DND-41 (cell line): ENCODE measurements around the gene ZBTB11.

ENCODE experiments used
- ATAC-seq: fragments of 200-7000 bp; cut with Tn5 transposase; 3 replicates; pipeline ENCODE4 v1.9.1; 2021; ENCODE audit warnings: low read depth; ENCODE audit not compliant: insufficient read depth
- DNase-seq: peaks from one replicate; pipeline ENCODE4 v3.0.0-alpha.2; 2020
- H2AFZ ChIP-seq: 2 replicates; pipeline ENCODE4 v1.6.0; 2012; ENCODE audit warnings: low read depth, low read length
- H3K27ac ChIP-seq: 2 replicates; pipeline ENCODE4 v1.5.1; 2012; ENCODE audit warnings: low read length, inconsistent platforms
- H3K27me3 ChIP-seq: fragments of 200-600 bp; sonication (generic); 2 replicates; pipeline ENCODE4 v1.6.0; 2012; ENCODE audit warnings: low read length, mild to moderate bottlenecking, inconsistent platforms; ENCODE audit not compliant: insufficient read depth, poor library complexity
- H3K36me3 ChIP-seq: 2 replicates; pipeline ENCODE4 v1.5.1; 2012; ENCODE audit warnings: low read length, inconsistent platforms; ENCODE audit not compliant: insufficient read depth
- H3K4me1 ChIP-seq: 2 replicates; pipeline ENCODE4 v1.5.1; 2012; ENCODE audit warnings: mild to moderate bottlenecking, low read length; ENCODE audit not compliant: insufficient read depth
- H3K4me2 ChIP-seq: 2 replicates; pipeline ENCODE4 v1.6.0; 2012; ENCODE audit warnings: mild to moderate bottlenecking, moderate library complexity, low read length, inconsistent platforms; ENCODE audit not compliant: insufficient read depth
- H3K4me3 ChIP-seq, 2 experiments: fragments of 200-600 bp in 1 of 2; shearing (Covaris generic) in 1 of 2; 2 replicates each; pipeline ENCODE4 v1.5.1; 2012 to 2016; ENCODE audit warnings: inconsistent platforms in 2 of 2, low read length in 2 of 2, mild to moderate bottlenecking in 2 of 2, low read depth in 1 of 2, moderate library complexity in 1 of 2
- H3K79me2 ChIP-seq: 2 replicates; pipeline ENCODE4 v1.6.0; 2012; ENCODE audit warnings: low read length, inconsistent platforms; ENCODE audit not compliant: insufficient read depth
- H3K9ac ChIP-seq: 2 replicates; pipeline ENCODE4 v1.6.0; 2012; ENCODE audit warnings: low read depth, mild to moderate bottlenecking, inconsistent platforms, low read length, moderate library complexity
- H3K9me3 ChIP-seq: 2 replicates; pipeline ENCODE4 v1.5.1; 2012; ENCODE audit warnings: low read length, moderate library complexity, mild to moderate bottlenecking, inconsistent platforms; ENCODE audit not compliant: insufficient read depth, severe bottlenecking
- H4K20me1 ChIP-seq: 2 replicates; pipeline ENCODE4 v1.6.0; 2012; ENCODE audit warnings: low read length; ENCODE audit not compliant: insufficient read depth
- EZH2 ChIP-seq: IDR thresholded peaks from 3 replicates; pipeline ENCODE4 v1.6.1; 2012; ENCODE audit warnings: borderline replicate concordance, low read depth, mild to moderate bottlenecking, moderate library complexity, low read length, inconsistent platforms; ENCODE audit not compliant: severe bottlenecking
- TF ChIP-seq, protein P1 (sequence below): IDR thresholded peaks from 2 replicates; pipeline ENCODE4 v1.5.1; 2012; ENCODE audit warnings: borderline replicate concordance, low read length, moderate library complexity, mild to moderate bottlenecking; ENCODE audit not compliant: poor library complexity, severe bottlenecking; ENCODE audit errors: extremely low read depth

The ZBTB11 gene

DNA sequence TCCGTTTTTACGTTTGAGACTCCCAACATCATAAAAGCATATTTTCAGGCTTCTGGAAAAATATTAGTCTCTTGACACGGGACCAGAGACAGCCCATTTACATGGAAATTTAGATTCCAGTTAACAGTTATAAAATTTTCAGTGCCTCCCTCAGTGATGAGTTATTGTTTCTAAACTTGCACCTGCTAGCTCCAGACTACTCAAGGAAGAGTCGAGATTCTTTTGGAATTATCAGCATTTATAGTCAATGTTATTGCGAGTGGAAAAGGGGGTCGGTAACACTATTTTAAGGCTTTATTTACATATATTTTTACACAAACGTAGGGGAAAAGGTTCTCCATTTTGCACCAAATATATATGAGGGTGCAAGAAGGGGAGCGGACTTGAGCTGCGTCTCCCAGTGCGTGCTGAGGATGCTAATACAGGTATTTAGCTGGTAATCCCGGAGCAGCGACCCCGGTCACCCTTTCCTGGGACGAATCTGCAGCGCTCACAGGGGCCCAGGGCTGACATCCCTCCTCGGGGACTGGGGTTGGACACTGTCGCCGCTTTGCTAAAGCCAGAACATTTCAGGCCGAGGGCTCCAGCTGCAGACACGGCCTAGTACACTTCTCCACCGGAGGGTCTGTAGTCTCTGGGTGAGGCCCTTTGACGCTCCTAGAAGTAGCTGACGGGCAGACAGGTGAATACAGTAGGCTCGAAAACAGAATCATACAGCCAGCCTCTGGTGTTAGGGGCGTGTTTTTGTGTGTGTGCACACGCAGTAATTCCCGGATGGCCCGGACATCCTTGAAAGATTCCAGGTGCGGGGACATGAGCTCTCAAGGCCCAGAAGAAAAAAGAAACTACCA is 729 bp upstream of the ZBTB11 start:
- DNase-seq: peak; percentile 26
- Histone ChIP-seq H4K20me1 (peaks cover 42% of the 10 kb centered on the region), H3K4me3 (peak overlapping the region; percentile 18 to 100; a peak in 3 of 4 replicates), H3K9ac (peak overlapping the region; percentile 54), H3K4me1 (peaks cover 57% of the 10 kb centered on the region), H3K79me2 (peaks cover 76% of the 10 kb centered on the region), H3K9me3 (no peaks in the 10 kb centered on the region), H3K27me3 (no peaks in the 10 kb centered on the region), H3K27ac (peak overlapping the region; percentile 48), H3K36me3 (peaks cover 48% of the 10 kb centered on the region), H2AFZ (peak overlapping the region; percentile 58), H3K4me2 (peak overlapping the region; percentile 94)
- ATAC-seq: no peak
- TF ChIP-seq, protein P1, sequence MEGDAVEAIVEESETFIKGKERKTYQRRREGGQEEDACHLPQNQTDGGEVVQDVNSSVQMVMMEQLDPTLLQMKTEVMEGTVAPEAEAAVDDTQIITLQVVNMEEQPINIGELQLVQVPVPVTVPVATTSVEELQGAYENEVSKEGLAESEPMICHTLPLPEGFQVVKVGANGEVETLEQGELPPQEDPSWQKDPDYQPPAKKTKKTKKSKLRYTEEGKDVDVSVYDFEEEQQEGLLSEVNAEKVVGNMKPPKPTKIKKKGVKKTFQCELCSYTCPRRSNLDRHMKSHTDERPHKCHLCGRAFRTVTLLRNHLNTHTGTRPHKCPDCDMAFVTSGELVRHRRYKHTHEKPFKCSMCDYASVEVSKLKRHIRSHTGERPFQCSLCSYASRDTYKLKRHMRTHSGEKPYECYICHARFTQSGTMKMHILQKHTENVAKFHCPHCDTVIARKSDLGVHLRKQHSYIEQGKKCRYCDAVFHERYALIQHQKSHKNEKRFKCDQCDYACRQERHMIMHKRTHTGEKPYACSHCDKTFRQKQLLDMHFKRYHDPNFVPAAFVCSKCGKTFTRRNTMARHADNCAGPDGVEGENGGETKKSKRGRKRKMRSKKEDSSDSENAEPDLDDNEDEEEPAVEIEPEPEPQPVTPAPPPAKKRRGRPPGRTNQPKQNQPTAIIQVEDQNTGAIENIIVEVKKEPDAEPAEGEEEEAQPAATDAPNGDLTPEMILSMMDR: no peak
- TF ChIP-seq EZH2: no peak

DNA sequence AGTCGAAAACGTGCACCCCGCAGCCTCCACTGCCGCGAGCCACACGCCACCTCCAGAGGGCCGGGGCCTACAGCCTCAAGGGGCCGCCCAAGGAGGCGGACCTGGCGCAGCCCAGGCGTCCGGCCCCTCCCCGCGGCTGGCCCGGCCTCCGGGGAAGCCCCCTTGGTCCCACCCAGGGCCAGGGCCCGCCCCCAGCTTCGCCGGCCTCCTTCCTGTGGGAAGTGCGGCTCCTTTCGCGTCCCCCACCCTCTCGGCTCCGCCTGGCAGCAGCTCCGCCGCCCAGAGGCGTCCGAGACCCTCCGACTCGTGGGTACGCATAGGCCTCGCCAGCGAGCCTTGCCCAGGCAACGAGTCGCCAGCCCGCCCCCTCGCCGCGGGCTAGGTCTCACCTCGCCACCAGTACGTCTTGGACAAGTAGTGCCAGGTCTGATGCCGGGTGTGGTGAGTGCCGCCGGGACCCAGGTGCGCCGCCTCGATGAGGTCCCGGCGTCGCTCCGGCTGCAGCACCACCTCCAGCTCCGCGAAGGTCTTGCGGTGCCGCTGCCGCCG is 642 bp downstream of the ZBTB11 start:
- Histone ChIP-seq H2AFZ (peak overlapping the region; percentile 95), H3K27ac (peak overlapping the region; percentile 91), H3K4me2 (peak overlapping the region; percentile 94), H3K4me3 (peak overlapping the region; percentile 100), H3K9me3 (no peaks in the 10 kb centered on the region), H3K79me2 (peaks cover 76% of the 10 kb centered on the region), H3K36me3 (peaks cover 43% of the 10 kb centered on the region), H4K20me1 (peaks cover 35% of the 10 kb centered on the region), H3K9ac (peak overlapping the region; percentile 96), H3K27me3 (no peaks in the 10 kb centered on the region), H3K4me1 (peaks cover 48% of the 10 kb centered on the region)
- DNase-seq (peak; percentile 97), ATAC-seq (peak; percentile 86)
- no peak for TF ChIP-seq EZH2
- TF ChIP-seq, protein P1: peak; percentile 26

DNA sequence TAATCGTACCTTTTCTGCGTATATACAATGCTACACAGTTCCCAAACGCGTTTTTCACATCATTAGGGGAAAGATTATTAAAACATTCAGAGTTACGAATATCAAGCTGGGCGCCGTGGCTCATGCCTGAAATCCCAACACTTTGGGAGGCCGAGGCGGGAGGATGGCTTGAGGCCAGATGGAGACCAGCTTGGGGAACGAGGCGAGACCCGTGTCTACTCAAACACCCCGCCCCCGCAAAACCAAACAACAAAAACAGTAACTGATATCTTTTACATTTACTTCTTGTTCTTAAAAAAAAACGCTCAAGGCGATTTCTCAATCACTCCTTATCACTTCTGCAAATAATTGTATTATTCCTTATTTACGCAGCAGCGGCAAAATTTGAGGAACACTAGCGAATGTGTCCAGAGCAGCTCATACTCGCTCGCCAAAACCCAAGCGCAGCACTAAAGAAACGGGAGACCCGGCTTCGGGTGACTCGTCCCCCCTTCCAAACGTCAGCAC is 1.2 kb downstream of the ZBTB11 start:
- no peak for TF ChIP-seq EZH2
- TF ChIP-seq, protein P1: no peak
- Histone ChIP-seq H3K27me3 (no peaks in the 10 kb centered on the region), H3K9me3 (no peaks in the 10 kb centered on the region), H3K4me2 (peak overlapping the region; percentile 94), H2AFZ (peak overlapping the region; percentile 66), H3K9ac (peak overlapping the region; percentile 96), H3K4me3 (peak overlapping the region; percentile 100), H3K36me3 (peaks cover 43% of the 10 kb centered on the region), H3K79me2 (peaks cover 79% of the 10 kb centered on the region), H4K20me1 (peaks cover 32% of the 10 kb centered on the region), H3K4me1 (peaks cover 46% of the 10 kb centered on the region), H3K27ac (peak overlapping the region; percentile 53)
- ATAC-seq (no peak), DNase-seq (peak; percentile 26)
